ENCODE measurements around the gene GRK4.

Gene GRK4

DNA sequence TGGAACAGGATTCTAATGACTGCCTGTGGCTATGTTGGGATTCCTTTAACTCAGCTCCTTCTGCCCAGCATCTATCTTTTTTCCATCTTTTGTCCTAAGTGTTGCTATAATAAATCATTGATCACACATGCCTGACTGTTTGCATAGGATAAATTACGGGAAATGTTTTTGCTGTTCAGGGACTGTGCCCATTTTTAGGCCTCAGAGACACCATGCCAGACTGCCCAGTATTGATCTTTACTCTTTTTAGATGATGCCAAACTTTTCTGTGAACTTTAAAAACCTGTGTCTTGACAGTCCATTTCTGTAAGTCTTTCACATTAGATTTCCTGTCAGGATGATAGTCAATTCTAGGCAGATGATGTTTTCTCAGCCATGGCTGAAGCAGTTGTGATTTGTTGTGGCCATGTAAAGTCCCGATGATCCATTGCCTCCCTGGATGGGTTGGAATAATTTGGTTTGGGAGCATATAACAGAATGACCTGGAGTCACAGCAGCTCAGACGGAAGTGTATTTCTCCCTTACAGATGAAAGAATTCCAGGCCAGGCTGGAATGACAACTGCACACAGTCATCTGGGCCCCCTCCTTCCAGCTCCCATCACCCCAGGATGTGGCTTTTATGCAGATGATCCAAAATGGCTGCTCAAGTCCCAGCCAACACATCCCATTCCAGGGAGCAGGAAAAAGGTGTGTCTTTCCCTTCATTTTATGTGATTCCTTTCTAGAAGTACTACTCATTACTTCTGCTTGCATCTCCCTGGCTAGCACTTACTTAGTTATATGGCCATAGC lies 107.5 kb downstream of the GRK4 start:
- DNase-seq (ENCODE audit: low read depth in 2 of 2), result no peak

GRCh38 chr4:3071811-3072210 lies 108.4 kb downstream of the GRK4 start:
- DNase-seq (ENCODE audit: low read depth in 2 of 2), result no peak

DNA sequence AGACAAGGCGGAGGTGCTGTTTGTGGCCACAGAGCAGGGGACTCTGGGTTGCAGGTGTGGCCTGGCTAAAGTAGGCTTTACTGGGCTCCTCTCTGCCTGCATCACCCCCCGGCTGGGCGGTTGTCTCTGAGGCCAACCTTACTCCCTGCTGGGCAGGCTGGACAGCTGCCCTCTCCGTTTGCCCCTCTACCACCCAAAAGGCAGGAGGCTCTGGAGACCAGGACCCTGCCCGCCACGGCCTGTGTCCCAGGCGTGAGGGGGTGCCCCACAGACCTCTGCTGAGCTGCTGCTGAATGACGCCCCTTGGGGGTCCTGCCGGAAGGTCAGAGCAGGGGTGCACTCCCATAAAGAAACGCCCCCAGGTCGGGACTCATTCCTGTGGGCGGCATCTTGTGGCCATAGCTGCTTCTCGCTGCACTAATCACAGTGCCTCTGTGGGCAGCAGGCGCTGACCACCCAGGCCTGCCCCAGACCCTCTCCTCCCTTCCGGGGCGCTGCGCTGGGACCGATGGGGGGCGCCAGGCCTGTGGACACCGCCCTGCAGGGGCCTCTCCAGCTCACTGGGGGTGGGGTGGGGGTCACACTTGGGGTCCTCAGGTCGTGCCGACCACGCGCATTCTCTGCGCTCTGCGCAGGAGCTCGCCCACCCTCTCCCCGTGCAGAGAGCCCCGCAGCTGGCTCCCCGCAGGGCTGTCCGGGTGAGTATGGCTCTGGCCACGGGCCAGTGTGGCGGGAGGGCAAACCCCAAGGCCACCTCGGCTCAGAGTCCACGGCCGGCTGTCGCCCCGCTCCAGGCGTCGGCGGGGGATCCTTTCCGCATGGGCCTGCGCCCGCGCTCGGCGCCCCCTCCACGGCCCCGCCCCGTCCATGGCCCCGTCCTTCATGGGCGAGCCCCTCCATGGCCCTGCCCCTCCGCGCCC lies 110.0 kb downstream of the GRK4 start:
- DNase-seq (ENCODE audit: low read depth in 2 of 2), result no peak

DNA sequence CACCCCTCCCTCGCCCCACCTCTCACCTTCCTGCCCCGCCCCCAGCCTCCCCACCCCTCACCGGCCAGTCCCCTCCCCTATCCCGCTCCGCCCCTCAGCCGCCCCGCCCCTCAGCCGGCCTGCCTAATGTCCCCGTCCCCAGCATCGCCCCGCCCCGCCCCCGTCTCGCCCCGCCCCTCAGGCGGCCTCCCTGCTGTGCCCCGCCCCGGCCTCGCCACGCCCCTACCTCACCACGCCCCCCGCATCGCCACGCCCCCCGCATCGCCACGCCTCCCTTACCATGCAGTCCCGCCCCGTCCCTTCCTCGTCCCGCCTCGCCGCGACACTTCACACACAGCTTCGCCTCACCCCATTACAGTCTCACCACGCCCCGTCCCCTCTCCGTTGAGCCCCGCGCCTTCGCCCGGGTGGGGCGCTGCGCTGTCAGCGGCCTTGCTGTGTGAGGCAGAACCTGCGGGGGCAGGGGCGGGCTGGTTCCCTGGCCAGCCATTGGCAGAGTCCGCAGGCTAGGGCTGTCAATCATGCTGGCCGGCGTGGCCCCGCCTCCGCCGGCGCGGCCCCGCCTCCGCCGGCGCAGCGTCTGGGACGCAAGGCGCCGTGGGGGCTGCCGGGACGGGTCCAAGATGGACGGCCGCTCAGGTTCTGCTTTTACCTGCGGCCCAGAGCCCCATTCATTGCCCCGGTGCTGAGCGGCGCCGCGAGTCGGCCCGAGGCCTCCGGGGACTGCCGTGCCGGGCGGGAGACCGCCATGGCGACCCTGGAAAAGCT lies 110.9 kb downstream of the GRK4 start, which contains the start of the genes HTT and HTT-AS:
HTT (plus strand) TSS at position 604 of the 768 bp plus-strand sequence; CDS start at position 749, 145 bp downstream.
HTT-AS (minus strand) TSS at position 461 of the 768 bp plus-strand sequence.
- DNase-seq (ENCODE audit: low read depth in 2 of 2), result peak; percentile 88 to 90

DNA sequence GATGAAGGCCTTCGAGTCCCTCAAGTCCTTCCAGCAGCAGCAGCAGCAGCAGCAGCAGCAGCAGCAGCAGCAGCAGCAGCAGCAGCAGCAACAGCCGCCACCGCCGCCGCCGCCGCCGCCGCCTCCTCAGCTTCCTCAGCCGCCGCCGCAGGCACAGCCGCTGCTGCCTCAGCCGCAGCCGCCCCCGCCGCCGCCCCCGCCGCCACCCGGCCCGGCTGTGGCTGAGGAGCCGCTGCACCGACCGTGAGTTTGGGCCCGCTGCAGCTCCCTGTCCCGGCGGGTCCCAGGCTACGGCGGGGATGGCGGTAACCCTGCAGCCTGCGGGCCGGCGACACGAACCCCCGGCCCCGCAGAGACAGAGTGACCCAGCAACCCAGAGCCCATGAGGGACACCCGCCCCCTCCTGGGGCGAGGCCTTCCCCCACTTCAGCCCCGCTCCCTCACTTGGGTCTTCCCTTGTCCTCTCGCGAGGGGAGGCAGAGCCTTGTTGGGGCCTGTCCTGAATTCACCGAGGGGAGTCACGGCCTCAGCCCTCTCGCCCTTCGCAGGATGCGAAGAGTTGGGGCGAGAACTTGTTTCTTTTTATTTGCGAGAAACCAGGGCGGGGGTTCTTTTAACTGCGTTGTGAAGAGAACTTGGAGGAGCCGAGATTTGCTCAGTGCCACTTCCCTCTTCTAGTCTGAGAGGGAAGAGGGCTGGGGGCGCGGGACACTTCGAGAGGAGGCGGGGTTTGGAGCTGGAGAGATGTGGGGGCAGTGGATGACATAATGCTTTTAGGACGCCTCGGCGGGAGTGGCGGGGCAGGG lies 111.7 kb downstream of the GRK4 start:
- DNase-seq (ENCODE audit: low read depth in 2 of 2), result peak; percentile 13 to 27

- no peak for DNase-seq (ENCODE audit: low read depth in 2 of 2)
These were observed 112.2 kb downstream of the GRK4 start for GRCh38 chr4:3075652-3075981.

DNA sequence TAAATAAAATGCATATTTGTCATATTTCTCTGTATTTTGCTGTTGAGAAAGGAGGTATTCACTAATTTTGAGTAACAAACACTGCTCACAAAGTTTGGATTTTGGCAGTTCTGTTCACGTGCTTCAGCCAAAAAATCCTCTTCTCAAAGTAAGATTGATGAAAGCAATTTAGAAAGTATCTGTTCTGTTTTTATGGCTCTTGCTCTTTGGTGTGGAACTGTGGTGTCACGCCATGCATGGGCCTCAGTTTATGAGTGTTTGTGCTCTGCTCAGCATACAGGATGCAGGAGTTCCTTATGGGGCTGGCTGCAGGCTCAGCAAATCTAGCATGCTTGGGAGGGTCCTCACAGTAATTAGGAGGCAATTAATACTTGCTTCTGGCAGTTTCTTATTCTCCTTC lies 114.4 kb downstream of the GRK4 start:
- DNase-seq (ENCODE audit: low read depth in 2 of 2), result no peak

GRCh38 chr4:3079694-3080123 lies 116.3 kb downstream of the GRK4 start:
- no peak for DNase-seq (ENCODE audit: low read depth in 2 of 2)

DNA sequence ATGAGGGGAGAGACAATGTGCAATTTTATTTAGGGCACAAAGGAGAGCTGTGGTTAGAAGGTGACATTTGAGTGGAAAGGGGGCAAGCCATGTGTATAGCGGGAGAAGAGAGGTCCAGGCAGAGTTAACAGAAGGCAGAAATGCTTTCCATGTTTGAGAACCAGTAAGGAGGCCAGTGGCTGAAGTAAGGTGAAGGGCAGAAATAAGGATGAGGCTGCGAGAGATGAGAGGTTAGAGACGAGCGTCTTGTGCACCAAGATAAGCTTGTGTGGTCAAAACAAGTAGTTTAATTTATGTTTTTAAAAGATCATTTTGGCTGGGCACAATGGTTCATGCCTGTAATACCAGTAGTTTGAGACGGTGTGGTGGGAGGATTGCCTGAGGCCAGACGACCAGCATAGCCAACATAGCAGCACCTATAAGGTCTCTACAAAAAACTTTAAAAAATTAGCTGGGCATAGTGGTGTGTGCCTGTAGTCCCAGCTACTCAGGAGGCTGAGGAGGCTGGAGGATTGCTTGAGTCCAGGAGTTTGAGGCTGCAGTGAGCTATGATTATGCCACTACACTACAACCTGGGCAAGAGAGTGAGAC lies 119.6 kb downstream of the GRK4 start:
- no peak for DNase-seq (ENCODE audit: low read depth in 2 of 2)

GRCh38 chr4:3083732-3084131 lies 120.4 kb downstream of the GRK4 start:
- no peak for DNase-seq (ENCODE audit: low read depth in 2 of 2)

GRCh38 chr4:3085948-3086670 lies 122.7 kb downstream of the GRK4 start:
- no peak for DNase-seq (ENCODE audit: low read depth in 2 of 2)

DNA sequence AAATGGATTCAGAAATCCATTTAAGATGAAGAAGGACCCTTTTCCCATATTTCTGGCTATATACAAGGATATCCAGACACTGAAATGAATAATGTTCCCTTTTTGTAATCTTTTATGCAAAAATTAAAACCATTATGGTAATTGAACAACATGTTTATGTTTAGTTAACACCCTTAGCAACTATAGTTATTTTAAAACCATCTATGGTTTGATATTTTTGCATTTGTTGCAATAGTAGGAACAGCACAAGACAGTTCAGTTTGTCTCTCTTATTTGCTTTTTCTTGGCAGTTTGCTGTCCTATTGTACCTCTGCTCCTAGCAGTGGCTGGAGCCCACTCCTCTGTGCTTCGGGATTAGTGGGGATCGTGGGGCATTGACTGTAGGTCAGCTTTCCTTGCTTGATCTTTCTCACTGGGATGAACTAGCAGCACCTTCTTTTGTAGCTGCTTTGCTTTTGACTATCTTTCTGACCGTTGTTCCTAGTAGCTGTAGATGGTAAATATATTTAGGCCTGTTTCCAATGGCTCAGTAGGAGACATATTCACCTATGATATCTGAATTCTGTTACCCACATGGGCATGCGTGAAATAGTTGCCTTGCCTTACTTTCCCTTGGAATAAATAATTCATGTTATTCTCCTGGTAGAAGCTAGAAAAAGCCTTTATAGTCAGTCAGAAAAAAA lies 123.9 kb downstream of the GRK4 start:
- no peak for DNase-seq (ENCODE audit: low read depth in 2 of 2)
